Panc1 (cell line): ENCODE measurements around the gene STK24.

Experiments used
- POLR2AphosphoS5 ChIP-seq: IDR thresholded peaks from 2 replicates; pipeline ENCODE4 v1.6.1; 2012; ENCODE audit warnings: mild to moderate bottlenecking, low read depth, low read length, moderate library complexity
- SIN3A ChIP-seq: IDR thresholded peaks from 2 replicates; pipeline ENCODE4 v1.6.1; 2012; ENCODE audit warnings: low read depth, mild to moderate bottlenecking, low read length, moderate library complexity, borderline replicate concordance; ENCODE audit not compliant: insufficient read depth
- TF ChIP-seq, protein P1 (sequence below): fragments of 450-650 bp; IDR thresholded peaks from 2 replicates; pipeline ENCODE4 v1.5.1; 2017; ENCODE audit warnings: mild to moderate bottlenecking
- TF ChIP-seq, protein P2 (sequence below), 2 experiments: IDR thresholded peaks; 2 replicates each; pipeline ENCODE4 v1.6.1; 2011 to 2012; ENCODE audit warnings: low read depth in 2 of 2, control low read depth in 1 of 2, low read length in 1 of 2, mild to moderate bottlenecking in 1 of 2, moderate library complexity in 1 of 2; ENCODE audit not compliant: insufficient read depth in 1 of 2

DNA sequence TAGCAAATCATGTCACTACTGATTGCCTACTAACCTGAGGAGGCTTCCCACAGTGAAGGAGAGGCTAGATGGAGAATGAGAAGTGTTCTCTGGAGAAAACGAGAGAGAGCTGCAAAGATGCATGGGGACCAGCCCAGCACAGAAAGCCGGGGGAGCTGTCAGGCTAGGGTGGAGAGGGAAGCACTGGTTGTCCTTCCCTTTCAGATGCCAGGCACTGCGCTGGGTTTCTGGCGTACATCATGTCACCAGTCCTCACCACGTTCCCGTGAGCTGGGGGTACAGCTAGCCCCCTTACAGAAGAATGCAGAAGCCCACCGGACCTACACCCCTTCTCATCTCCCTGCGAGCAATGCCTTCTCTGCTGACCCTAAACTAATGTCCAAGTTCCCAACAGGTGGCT is 86.0 kb downstream of the STK24 start:
- TF ChIP-seq, protein P1, sequence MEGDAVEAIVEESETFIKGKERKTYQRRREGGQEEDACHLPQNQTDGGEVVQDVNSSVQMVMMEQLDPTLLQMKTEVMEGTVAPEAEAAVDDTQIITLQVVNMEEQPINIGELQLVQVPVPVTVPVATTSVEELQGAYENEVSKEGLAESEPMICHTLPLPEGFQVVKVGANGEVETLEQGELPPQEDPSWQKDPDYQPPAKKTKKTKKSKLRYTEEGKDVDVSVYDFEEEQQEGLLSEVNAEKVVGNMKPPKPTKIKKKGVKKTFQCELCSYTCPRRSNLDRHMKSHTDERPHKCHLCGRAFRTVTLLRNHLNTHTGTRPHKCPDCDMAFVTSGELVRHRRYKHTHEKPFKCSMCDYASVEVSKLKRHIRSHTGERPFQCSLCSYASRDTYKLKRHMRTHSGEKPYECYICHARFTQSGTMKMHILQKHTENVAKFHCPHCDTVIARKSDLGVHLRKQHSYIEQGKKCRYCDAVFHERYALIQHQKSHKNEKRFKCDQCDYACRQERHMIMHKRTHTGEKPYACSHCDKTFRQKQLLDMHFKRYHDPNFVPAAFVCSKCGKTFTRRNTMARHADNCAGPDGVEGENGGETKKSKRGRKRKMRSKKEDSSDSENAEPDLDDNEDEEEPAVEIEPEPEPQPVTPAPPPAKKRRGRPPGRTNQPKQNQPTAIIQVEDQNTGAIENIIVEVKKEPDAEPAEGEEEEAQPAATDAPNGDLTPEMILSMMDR, result no peak
- TF ChIP-seq, protein P2, sequence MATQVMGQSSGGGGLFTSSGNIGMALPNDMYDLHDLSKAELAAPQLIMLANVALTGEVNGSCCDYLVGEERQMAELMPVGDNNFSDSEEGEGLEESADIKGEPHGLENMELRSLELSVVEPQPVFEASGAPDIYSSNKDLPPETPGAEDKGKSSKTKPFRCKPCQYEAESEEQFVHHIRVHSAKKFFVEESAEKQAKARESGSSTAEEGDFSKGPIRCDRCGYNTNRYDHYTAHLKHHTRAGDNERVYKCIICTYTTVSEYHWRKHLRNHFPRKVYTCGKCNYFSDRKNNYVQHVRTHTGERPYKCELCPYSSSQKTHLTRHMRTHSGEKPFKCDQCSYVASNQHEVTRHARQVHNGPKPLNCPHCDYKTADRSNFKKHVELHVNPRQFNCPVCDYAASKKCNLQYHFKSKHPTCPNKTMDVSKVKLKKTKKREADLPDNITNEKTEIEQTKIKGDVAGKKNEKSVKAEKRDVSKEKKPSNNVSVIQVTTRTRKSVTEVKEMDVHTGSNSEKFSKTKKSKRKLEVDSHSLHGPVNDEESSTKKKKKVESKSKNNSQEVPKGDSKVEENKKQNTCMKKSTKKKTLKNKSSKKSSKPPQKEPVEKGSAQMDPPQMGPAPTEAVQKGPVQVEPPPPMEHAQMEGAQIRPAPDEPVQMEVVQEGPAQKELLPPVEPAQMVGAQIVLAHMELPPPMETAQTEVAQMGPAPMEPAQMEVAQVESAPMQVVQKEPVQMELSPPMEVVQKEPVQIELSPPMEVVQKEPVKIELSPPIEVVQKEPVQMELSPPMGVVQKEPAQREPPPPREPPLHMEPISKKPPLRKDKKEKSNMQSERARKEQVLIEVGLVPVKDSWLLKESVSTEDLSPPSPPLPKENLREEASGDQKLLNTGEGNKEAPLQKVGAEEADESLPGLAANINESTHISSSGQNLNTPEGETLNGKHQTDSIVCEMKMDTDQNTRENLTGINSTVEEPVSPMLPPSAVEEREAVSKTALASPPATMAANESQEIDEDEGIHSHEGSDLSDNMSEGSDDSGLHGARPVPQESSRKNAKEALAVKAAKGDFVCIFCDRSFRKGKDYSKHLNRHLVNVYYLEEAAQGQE (IDR thresholded peaks at IDR 0.05; ENCODE audit: insufficient read depth in 1 of 2, low read depth in 2 of 2, low read length in 1 of 2), result no peak
- TF ChIP-seq POLR2AphosphoS5, result no peak
- TF ChIP-seq SIN3A, result no peak
